ENCODE data around the gene SH3GL1. TPM values are rescaled to one million over a fixed set of nuclear protein-coding genes. Genes with fewer than 3 reads are reported as not detected.

Gene SH3GL1
- total and polyA plus RNA-seq, 9 of the 15 experiments (the other 6 are each of a cell fraction or from before 2014, with no cell fraction given): 1.7 to 75.3 (median 25.7) TPM

DNA sequence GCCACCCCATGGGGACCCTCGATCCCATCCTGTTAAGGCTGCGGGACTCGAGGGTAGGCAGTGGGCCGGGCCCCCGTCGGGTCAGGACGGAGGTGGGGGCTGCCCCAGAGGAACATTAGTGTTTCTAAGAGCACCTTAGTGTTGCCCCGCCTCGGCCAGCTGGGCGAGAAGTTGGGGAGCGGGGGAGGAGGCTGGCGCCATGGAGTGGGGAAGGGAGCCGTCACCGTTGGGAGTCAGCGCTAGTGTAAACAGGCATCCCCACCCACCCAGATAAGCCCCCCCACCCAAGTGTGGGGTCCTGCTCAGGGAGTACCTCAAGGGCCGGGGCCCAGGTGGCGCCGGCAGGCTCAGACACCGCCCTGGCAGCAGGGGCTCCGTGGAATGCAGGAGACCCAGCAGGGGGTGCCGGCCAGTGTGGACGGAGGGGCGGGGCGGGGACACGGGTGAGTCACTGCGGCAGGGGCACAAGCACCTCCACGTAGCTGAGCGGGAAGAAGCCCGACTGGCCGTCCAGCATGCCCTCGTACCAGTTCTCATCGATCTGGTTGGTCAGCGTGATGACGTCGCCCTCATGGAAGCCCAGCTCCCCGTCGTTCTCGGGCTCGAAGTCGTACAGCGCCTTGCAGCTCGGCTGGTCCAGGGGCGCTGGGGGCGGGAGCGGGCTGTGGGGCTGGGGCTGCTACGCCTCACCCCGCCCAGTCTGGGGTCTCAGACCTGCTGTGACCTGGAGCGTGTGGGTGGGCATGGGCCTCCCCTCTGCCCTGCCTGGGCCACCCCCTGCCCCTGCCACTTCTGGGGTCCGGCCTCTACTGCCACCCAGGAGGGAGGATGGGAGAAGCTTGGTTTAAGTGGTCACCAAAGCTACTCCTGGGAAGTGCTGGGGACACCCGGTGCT lies 38.9 kb downstream of the SH3GL1 start (continued):
- TF ChIP-seq, protein P1, sequence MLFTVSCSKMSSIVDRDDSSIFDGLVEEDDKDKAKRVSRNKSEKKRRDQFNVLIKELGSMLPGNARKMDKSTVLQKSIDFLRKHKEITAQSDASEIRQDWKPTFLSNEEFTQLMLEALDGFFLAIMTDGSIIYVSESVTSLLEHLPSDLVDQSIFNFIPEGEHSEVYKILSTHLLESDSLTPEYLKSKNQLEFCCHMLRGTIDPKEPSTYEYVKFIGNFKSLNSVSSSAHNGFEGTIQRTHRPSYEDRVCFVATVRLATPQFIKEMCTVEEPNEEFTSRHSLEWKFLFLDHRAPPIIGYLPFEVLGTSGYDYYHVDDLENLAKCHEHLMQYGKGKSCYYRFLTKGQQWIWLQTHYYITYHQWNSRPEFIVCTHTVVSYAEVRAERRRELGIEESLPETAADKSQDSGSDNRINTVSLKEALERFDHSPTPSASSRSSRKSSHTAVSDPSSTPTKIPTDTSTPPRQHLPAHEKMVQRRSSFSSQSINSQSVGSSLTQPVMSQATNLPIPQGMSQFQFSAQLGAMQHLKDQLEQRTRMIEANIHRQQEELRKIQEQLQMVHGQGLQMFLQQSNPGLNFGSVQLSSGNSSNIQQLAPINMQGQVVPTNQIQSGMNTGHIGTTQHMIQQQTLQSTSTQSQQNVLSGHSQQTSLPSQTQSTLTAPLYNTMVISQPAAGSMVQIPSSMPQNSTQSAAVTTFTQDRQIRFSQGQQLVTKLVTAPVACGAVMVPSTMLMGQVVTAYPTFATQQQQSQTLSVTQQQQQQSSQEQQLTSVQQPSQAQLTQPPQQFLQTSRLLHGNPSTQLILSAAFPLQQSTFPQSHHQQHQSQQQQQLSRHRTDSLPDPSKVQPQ (CRISPR knock-in tag; IDR thresholded peaks at IDR 0.05; ENCODE audit: borderline replicate concordance): no peak
- TF ChIP-seq HDAC6 (IDR thresholded peaks at IDR 0.05; ENCODE audit: low read depth, low read length): no peak
- no peak for TF ChIP-seq TARDBP (IDR thresholded peaks at IDR 0.05)
- TF ChIP-seq PML (IDR thresholded peaks at IDR 0.05; ENCODE audit: low read length): no peak
- no peak for TF ChIP-seq HDAC8 (tag; IDR thresholded peaks at IDR 0.05)
- TF ChIP-seq FIP1L1 (IDR thresholded peaks at IDR 0.05; ENCODE audit: low read depth, low read length, poor library complexity, severe bottlenecking): peak; percentile 56
- TF ChIP-seq MNT (conservative IDR thresholded peaks at IDR 0.05): no peak
- no peak for TF ChIP-seq MYC (IDR thresholded peaks at IDR 0.05; ENCODE audit: low read depth, low read length)
- TF ChIP-seq MYC (CRISPR knock-in tag; IDR thresholded peaks at IDR 0.05; ENCODE audit: borderline replicate concordance, low read depth): no peak
- TF ChIP-seq CBFB (CRISPR knock-in tag; IDR thresholded peaks at IDR 0.05): no peak
- TF ChIP-seq, protein P2, sequence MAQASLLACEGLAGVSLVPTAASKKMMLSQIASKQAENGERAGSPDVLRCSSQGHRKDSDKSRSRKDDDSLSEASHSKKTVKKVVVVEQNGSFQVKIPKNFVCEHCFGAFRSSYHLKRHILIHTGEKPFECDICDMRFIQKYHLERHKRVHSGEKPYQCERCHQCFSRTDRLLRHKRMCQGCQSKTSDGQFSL (CRISPR knock-in tag; IDR thresholded peaks at IDR 0.05): 0 out of 2 replicates have a peak, but pooled peaks have one; percentile 30
- TF ChIP-seq, protein P2 (tag; IDR thresholded peaks at IDR 0.05): no peak
- no peak for TF ChIP-seq HINFP (tag; conservative IDR thresholded peaks at IDR 0.05; ENCODE audit: low read depth)
- TF ChIP-seq HEY1 (CRISPR knock-in tag; IDR thresholded peaks at IDR 0.05; ENCODE audit: borderline replicate concordance): no peak
- no peak for TF ChIP-seq NR4A1 (CRISPR knock-in tag; IDR thresholded peaks at IDR 0.05)
- TF ChIP-seq NR4A1 (tag; IDR thresholded peaks at IDR 0.05): no peak
- TF ChIP-seq ATF7 (IDR thresholded peaks at IDR 0.05): no peak
- TF ChIP-seq SRSF9 (IDR thresholded peaks at IDR 0.05; ENCODE audit: borderline replicate concordance, low read depth, low read length): no peak
- no peak for TF ChIP-seq NR2F6 (CRISPR knock-in tag; IDR thresholded peaks at IDR 0.05)
- no peak for TF ChIP-seq EHMT2 (IDR thresholded peaks at IDR 0.05)

Data from K562 (cell line).